Pancreas (tissue), 10 donors: Measurements from ENCODE around the gene HES2. TPM values are rescaled to one million over a fixed set of nuclear protein-coding genes. Genes with fewer than 3 reads are reported as not detected.

Experiments
- ATAC-seq, 4 donors: fragments of 200-7000 bp; cut with Tn5 transposase; one replicate each; pipeline versions ENCODE4 v1.8.0 to v1.9.1; 2020; ENCODE audit warnings: mild to moderate bottlenecking in 4 of 4, moderate library complexity in 4 of 4
- DNase-seq, 6 donors: peaks; one replicate each; pipeline ENCODE4 v3.0.0-alpha.2; 2020
- FAIRE-seq: peaks from 2 replicates; lab custom pipeline; 2012; peaks lifted over from hg19 to GRCh38; lab: Jason Lieb, UNC
- H3K27ac ChIP-seq, 4 donors: fragments of 200-600 bp; sonication (generic); 1 replicate in 3 of 4; 2 replicates in 1 of 4; pipeline versions ENCODE4 v1.5.0 to v1.8.0; 2020
- H3K27me3 ChIP-seq, 4 donors: fragments of 200-600 bp; one replicate each; pipeline ENCODE4 v1.8.0; 2021
- H3K36me3 ChIP-seq, 3 donors: fragments of 200-600 bp; sonication (generic) in 1 of 3; one replicate each; pipeline versions ENCODE4 v1.5.0 to v1.8.0; 2020 to 2021
- H3K4me1 ChIP-seq, 3 donors: fragments of 200-600 bp; one replicate each; pipeline ENCODE4 v1.8.0; 2021
- H3K4me3 ChIP-seq, 4 donors: fragments of 200-600 bp; sonication (generic) in 2 of 4; one replicate each; pipeline versions ENCODE4 v1.5.0 to v1.8.0; 2020 to 2021
- H3K9me3 ChIP-seq, 4 donors: fragments of 200-600 bp; one replicate each; pipeline ENCODE4 v1.8.0; 2021
- CTCF ChIP-seq, 4 donors: fragments of 200-600 bp; sonication (generic) in 3 of 4; IDR thresholded peaks; one replicate each; pipeline versions ENCODE4 v1.5.0 to v1.8.0; 2021; ENCODE audit warnings: antibody characterized with exemption in 4 of 4
- WGBS, 2 donors: extraction: QIAGEN DNeasy Blood & Tissue Kit; methylation state at CpG; one replicate each; pipeline ENCODE4 v1.1.7; 2013; 5-methylcytosine and 5-hydroxymethylcytosine counted together
- intact Hi-C, 3 donors: fragments of 100-400 bp; cut with DNase I; formaldehyde crosslinking; loops; one replicate each; pipeline versions ENCODE4 v1.11.1 to v1.14.2; 2022
- polyA plus RNA-seq, 2 donors: library from polyadenylated mRNA; stranded (reverse); fragments of 200-250 nt; gene quantifications; one replicate each; pipeline ENCODE4 v1.2.3, GENCODE V29; 2013
- total RNA-seq, 6 donors: library from RNA; stranded (reverse); fragmentation: NEBNext Ultra II Directional in 4 of 6; extraction: Animal tissue kit (Norgen Biotek cat#: 25700) in 4 of 6; gene quantifications; one replicate each; pipeline versions ENCODE4 v1.2.1 to v1.2.4, GENCODE V29; 2021 to 2023
- donor health status: healthy with polysubstance abuse.
- donor health status: DM: no; HTN: no; CAD: no; lungs with moderate emphysema.
- donor health status: DM: no; HTN: no; CAD: no.
- donor health status: control.
- donor health status: control.
- donor health status: Bipolar disorder and iron deficiency.
- donor health status: DM: yes; HTN: yes; CAD: no.
- donor health status: DM: no; HTN: no; CAD: no.
- donor health status: DM: no; HTN: no; CAD: no.
- donor health status: DM: yes; HTN: yes; CAD: no.

Gene HES2
- total and polyA plus RNA-seq, 8 donors: 0.03 to 0.31 (median 0.09) TPM; not detected in 5

- no peak for ATAC-seq
- DNase-seq: peak in 1 of 6 donors; percentile 68
- TF ChIP-seq CTCF (IDR thresholded peaks at IDR 0.05): no peak
- Histone ChIP-seq H3K36me3 (no peaks in the 10 kb centered on the region), H3K27ac (no peak overlapping the region), H3K4me3 (peak overlapping the region in 1 of 4 donors; percentile 23), H3K4me1 (peaks cover 7 to 19% (median 11%) of the 10 kb centered on the region in 3 donors), H3K9me3 (no peaks in the 10 kb centered on the region), H3K27me3 (peaks cover 0 to 41% (median 16%) of the 10 kb centered on the region in 4 donors)
- no peak for FAIRE-seq
- WGBS, 2 donors: 25 to 27% methylated on average over 35 to 44 of the region's 44 CpGs
- intact Hi-C loops: no loop called here
These were observed 829 bp upstream of the HES2 start for GRCh38 chr1:6420454-6421042.

GRCh38 chr1:6419397-6419803, 319 bp downstream of the HES2 start:
- no peak for FAIRE-seq
- peaks cover 0 to 36% (median 12%) of the 10 kb centered on the region in 4 donors for H3K27me3 ChIP-seq
- no peak for TF ChIP-seq CTCF (IDR thresholded peaks at IDR 0.05)
- H3K27ac ChIP-seq: no peak overlapping the region
- intact Hi-C loops: no loop called here
- H3K4me3 ChIP-seq: peak overlapping the region in 3 of 4 donors; percentile 10 to 43 (median 23)
- H3K4me1 ChIP-seq: peaks cover 7 to 24% (median 11%) of the 10 kb centered on the region in 3 donors
- H3K9me3 ChIP-seq: no peaks in the 10 kb centered on the region
- 1 to 3% methylated on average over 27 to 48 of the region's 48 CpGs for WGBS, 2 donors
- ATAC-seq: no peak
- H3K36me3 ChIP-seq: no peaks in the 10 kb centered on the region
- DNase-seq: no peak

GRCh38 chr1:6418668-6419396, 887 bp downstream of the HES2 start:
- H3K27me3 ChIP-seq: peaks cover 0 to 36% (median 9%) of the 10 kb centered on the region in 4 donors
- intact Hi-C loops: no loop called here
- FAIRE-seq (no peak), DNase-seq (peak in 1 of 6 donors; percentile 67), ATAC-seq (no peak)
- peak overlapping the region in 1 of 4 donors; percentile 43 for H3K4me3 ChIP-seq
- peaks cover 3 to 20% (median 11%) of the 10 kb centered on the region in 3 donors for H3K4me1 ChIP-seq
- no peak for TF ChIP-seq CTCF (IDR thresholded peaks at IDR 0.05)
- no peak overlapping the region for H3K27ac ChIP-seq
- H3K9me3 ChIP-seq: no peaks in the 10 kb centered on the region
- no peaks in the 10 kb centered on the region for H3K36me3 ChIP-seq
- WGBS, 2 donors: 6% methylated on average over 36 to 69 of the region's 69 CpGs

GRCh38 chr1:6417961-6418667, 1.6 kb downstream of the HES2 start:
- intact Hi-C loops: no loop called here
- no peak for FAIRE-seq
- DNase-seq: peak in 1 of 6 donors; percentile 69
- peaks cover 0 to 17% (median 11%) of the 10 kb centered on the region in 3 donors for H3K4me1 ChIP-seq
- 50 to 54% methylated on average over 8 of the region's 8 CpGs for WGBS, 2 donors
- H3K36me3 ChIP-seq: no peaks in the 10 kb centered on the region
- H3K9me3 ChIP-seq: no peaks in the 10 kb centered on the region
- no peak overlapping the region for H3K27ac ChIP-seq
- no peak for TF ChIP-seq CTCF (IDR thresholded peaks at IDR 0.05)
- no peak overlapping the region for H3K4me3 ChIP-seq
- peaks cover 0 to 36% (median 9%) of the 10 kb centered on the region in 4 donors for H3K27me3 ChIP-seq
- ATAC-seq: no peak
